Colonic mucosa (tissue), 4 donors: ENCODE measurements around the gene DYRK3. TPM values are rescaled to one million over a fixed set of nuclear protein-coding genes. Genes with fewer than 3 reads are reported as not detected.

Experiments
- DNase-seq: peaks from one replicate; pipeline ENCODE4 v3.0.0-alpha.2; 2020
- H3K27ac ChIP-seq: fragments of 200-600 bp; one replicate; pipeline ENCODE4 v1.8.0; 2021
- H3K27me3 ChIP-seq: fragments of 200-600 bp; one replicate; pipeline ENCODE4 v1.8.0; 2021
- H3K36me3 ChIP-seq: fragments of 200-600 bp; one replicate; pipeline ENCODE4 v1.8.0; 2021
- H3K4me1 ChIP-seq: fragments of 200-600 bp; one replicate; pipeline ENCODE4 v1.8.0; 2021; ENCODE audit warnings: mild to moderate bottlenecking
- H3K4me3 ChIP-seq: fragments of 200-600 bp; one replicate; pipeline ENCODE4 v1.8.0; 2021
- H3K9ac ChIP-seq, 2 donors: one replicate each; pipeline ENCODE4 v1.7.0; 2013; ENCODE audit warnings: control low read depth in 2 of 2, low read depth in 2 of 2, low read length in 2 of 2
- H3K9me3 ChIP-seq: fragments of 200-600 bp; one replicate; pipeline ENCODE4 v1.8.0; 2021
- intact Hi-C: fragments of 100-400 bp; cut with DNase I; formaldehyde crosslinking; loops from one replicate; pipeline ENCODE4 v1.14.1; 2022
- total RNA-seq, 2 donors: library from RNA; stranded (reverse); fragmentation: NEBNext Ultra II Directional in 1 of 2; extraction: Animal tissue kit (Norgen Biotek cat#: 25700) in 1 of 2; gene quantifications; one replicate each; pipeline ENCODE4 v1.2.1, GENCODE V29; 2021
- TF ChIP-seq, protein P1 (sequence below): fragments of 200-600 bp; IDR thresholded peaks from one replicate; pipeline ENCODE4 v1.8.0; 2022; ENCODE audit warnings: antibody characterized with exemption, mild to moderate bottlenecking
- donor health status: healthy.
- donor health status: DM: no; HTN: no; CAD: no.
- donor health status: DM: no; HTN: no; CAD: no.

Gene DYRK3
- total RNA-seq, 2 donors from 2014 or later: 0.86 to 1.9 TPM

GRCh38 chr1:206643118-206643698 lies 7.9 kb downstream of the DYRK3 start:
- no peak for DNase-seq
- no peaks in the 10 kb centered on the region for H3K36me3 ChIP-seq
- no peaks in the 10 kb centered on the region for H3K27me3 ChIP-seq
- intact Hi-C loops: no loop called here
- no peaks in the 10 kb centered on the region for H3K4me1 ChIP-seq
- TF ChIP-seq, protein P1, sequence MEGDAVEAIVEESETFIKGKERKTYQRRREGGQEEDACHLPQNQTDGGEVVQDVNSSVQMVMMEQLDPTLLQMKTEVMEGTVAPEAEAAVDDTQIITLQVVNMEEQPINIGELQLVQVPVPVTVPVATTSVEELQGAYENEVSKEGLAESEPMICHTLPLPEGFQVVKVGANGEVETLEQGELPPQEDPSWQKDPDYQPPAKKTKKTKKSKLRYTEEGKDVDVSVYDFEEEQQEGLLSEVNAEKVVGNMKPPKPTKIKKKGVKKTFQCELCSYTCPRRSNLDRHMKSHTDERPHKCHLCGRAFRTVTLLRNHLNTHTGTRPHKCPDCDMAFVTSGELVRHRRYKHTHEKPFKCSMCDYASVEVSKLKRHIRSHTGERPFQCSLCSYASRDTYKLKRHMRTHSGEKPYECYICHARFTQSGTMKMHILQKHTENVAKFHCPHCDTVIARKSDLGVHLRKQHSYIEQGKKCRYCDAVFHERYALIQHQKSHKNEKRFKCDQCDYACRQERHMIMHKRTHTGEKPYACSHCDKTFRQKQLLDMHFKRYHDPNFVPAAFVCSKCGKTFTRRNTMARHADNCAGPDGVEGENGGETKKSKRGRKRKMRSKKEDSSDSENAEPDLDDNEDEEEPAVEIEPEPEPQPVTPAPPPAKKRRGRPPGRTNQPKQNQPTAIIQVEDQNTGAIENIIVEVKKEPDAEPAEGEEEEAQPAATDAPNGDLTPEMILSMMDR: no peak
- H3K9me3 ChIP-seq: no peaks in the 10 kb centered on the region
- H3K4me3 ChIP-seq: no peak overlapping the region
- no peak overlapping the region for H3K9ac ChIP-seq
- H3K27ac ChIP-seq: no peak overlapping the region

DNA sequence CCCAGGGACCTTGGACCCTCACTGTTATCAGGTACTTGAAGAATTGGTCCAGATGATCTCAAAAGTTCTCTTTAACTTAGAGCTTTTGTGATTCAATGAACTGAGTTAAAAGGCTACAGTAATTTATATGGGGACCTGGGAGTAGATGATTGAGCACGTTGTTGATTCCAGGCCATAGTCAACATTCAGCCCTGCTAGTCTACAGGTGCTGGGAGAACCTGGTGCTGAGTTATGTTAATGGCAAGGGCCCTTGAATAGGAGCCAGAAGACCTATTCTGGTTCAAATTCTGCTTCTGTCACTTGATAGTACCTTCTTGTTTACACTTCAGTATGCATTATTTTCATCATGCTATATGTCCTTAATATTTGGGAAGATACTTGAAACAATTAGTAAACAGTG lies 11.2 kb downstream of the DYRK3 start:
- no peaks in the 10 kb centered on the region for H3K4me1 ChIP-seq
- no peak overlapping the region for H3K27ac ChIP-seq
- TF ChIP-seq, protein P1: no peak
- intact Hi-C loops: no loop called here
- no peaks in the 10 kb centered on the region for H3K9me3 ChIP-seq
- no peak overlapping the region for H3K9ac ChIP-seq
- no peak for DNase-seq
- no peaks in the 10 kb centered on the region for H3K27me3 ChIP-seq
- H3K4me3 ChIP-seq: no peak overlapping the region
- H3K36me3 ChIP-seq: no peaks in the 10 kb centered on the region

DNA sequence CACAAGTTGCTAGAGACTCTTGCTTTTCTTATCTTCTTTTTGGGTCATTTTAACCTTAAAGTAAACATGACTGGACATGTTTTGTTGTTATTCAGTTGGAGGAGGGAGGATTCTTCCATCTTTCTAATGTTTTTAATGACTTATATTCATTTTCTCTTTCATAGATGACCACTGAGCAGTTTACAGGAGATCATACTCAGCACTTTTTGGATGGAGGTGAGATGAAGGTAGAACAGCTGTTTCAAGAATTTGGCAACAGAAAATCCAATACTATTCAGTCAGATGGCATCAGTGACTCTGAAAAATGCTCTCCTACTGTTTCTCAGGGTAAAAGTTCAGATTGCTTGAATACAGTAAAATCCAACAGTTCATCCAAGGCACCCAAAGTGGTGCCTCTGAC lies 11.9 kb downstream of the DYRK3 start:
- intact Hi-C loops: no loop called here
- no peaks in the 10 kb centered on the region for H3K36me3 ChIP-seq
- H3K4me3 ChIP-seq: no peak overlapping the region
- H3K27me3 ChIP-seq: no peaks in the 10 kb centered on the region
- H3K4me1 ChIP-seq: no peaks in the 10 kb centered on the region
- DNase-seq: no peak
- TF ChIP-seq, protein P1: no peak
- H3K9me3 ChIP-seq: no peaks in the 10 kb centered on the region
- H3K9ac ChIP-seq: no peak overlapping the region
- H3K27ac ChIP-seq: no peak overlapping the region

DNA sequence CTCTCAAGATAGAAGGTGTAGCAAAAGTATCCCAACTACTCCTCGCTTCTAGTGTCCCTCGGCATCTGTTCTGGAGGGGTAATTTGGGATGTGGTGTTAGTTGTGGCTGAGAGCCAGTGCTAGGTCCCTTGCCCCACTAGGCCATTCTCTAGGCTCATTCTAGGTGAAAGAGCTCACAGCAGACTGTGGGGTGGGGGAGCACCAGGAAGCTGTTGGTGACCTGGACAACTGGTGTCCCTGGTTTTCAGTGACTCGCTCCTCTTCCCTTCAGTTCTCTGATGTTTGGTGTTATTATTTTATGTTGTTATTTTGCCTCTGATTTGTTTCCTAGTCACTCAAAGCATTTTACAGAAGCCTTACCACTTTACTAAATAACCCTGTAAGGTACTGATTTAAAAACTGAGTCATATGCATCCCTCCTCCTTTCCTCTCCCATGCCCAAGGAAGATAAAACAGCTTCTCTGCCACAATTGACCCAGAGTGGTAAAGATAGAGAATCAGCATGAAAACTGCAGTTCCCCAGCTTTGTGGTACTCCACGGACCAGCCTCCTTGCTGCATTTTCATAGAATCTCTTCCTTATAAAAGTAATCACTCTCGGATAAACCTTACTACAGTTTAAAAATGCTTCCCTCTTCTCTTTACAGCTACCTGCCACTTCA lies 14.1 kb downstream of the DYRK3 start:
- H3K9ac ChIP-seq: no peak overlapping the region
- no peaks in the 10 kb centered on the region for H3K27me3 ChIP-seq
- H3K27ac ChIP-seq: no peak overlapping the region
- H3K9me3 ChIP-seq: no peaks in the 10 kb centered on the region
- H3K4me3 ChIP-seq: no peak overlapping the region
- H3K36me3 ChIP-seq: no peaks in the 10 kb centered on the region
- no peaks in the 10 kb centered on the region for H3K4me1 ChIP-seq
- intact Hi-C loops: no loop called here
- TF ChIP-seq, protein P1: no peak
- DNase-seq: no peak

GRCh38 chr1:206651014-206651413 lies 15.7 kb downstream of the DYRK3 start:
- no peaks in the 10 kb centered on the region for H3K9me3 ChIP-seq
- TF ChIP-seq, protein P1: no peak
- DNase-seq: no peak
- H3K27me3 ChIP-seq: no peaks in the 10 kb centered on the region
- H3K36me3 ChIP-seq: no peaks in the 10 kb centered on the region
- H3K27ac ChIP-seq: no peak overlapping the region
- no peak overlapping the region for H3K9ac ChIP-seq
- no peak overlapping the region for H3K4me3 ChIP-seq
- no peaks in the 10 kb centered on the region for H3K4me1 ChIP-seq
- intact Hi-C loops: no loop called here
